ENCODE data around the gene SORCS2.

Gene SORCS2

DNA sequence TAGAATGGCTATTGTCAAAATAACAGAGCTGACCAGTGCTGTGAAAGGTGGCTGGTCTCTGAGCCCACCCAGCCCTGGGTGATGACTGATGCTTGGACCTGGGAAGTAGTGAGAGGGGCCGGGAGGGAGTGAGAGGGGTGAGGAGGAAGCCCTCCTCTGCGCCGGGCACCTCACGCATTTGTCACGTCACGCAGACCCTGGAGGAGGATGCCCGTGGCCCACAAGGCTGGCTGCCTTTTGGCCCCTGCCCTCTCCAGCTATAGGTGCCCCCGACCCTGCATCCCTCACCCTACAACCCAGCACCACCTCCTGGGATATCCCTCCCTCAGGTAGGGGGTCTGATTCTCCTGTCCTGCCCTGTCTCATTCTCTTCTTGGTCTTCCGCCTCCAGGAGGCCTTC is 539.9 kb downstream of the SORCS2 start:
- no peak for DNase-seq

GRCh38 chr4:7733201-7733600 is 540.9 kb downstream of the SORCS2 start:
- no peak for DNase-seq

DNA sequence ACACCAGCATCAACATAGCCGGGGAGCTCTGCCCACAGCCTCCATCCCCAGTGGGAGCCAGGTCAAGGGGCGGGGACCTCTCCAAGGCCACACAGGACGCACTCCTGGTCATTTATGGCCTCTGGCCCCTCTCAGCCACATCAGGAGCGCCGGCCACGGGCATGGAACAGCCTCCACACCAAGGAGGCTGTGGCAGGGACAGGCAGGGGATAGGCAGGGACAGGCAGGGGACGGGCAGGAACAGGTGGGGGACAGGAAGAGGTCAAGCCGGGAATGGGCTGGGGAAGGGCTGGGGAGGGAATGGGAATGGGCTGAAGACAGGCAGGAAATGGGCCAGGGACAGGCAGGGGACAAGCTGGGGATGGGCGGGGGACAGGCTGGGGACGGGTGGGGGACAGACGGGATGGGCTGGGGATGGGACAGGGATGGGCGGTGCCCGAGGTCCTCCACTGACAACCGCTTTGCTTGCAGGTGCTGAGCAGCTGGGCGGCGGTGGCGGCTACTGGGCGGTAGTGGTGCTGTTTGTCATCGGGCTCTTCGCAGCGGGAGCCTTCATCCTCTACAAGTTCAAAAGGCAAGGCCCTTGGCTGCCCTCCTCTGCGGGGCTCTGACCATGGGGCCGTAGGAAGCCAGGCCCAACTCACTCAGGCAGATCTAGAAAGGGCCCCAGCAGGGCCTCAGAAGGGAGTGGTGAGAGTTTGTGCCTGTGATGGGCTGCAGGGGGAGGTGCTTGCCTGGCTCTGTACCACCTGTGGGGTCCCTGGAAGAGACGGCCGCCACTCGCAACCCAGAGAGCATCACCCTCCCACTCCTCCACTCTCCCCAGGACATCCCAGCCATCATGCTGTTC is 541.7 kb downstream of the SORCS2 start:
- DNase-seq = no peak

DNA sequence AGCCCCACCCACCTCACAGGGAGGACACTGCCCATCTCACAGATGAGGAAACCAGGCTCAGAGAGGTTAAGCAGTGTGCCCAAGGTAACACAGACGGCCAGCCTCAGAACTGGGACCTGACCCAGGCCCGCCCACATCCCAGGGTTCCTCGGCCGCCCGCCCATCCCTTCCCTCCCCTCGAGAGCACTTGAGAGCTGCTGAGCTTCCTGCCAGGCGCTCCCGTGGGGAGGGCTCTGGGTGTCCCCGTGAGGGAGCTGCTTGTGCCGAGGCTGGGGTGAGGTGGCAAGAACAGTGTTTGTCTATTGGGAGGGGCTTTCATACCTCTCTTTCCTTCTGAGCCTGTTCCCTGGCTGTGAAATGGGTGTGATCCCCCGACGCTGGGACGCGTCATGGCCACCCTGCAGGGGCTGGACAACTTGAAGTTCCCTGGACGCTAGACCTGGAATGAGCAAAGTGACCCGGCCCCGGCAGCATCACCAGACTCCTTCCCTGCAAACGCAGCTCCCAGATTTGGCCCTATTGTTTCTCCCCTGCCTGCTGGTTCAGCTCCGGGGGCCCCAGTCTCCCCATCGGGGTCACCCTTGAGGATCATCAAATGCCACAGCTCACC is 542.4 kb downstream of the SORCS2 start:
- DNase-seq = no peak

GRCh38 chr4:7735395-7735794 is 543.1 kb downstream of the SORCS2 start:
- DNase-seq = no peak

DNA sequence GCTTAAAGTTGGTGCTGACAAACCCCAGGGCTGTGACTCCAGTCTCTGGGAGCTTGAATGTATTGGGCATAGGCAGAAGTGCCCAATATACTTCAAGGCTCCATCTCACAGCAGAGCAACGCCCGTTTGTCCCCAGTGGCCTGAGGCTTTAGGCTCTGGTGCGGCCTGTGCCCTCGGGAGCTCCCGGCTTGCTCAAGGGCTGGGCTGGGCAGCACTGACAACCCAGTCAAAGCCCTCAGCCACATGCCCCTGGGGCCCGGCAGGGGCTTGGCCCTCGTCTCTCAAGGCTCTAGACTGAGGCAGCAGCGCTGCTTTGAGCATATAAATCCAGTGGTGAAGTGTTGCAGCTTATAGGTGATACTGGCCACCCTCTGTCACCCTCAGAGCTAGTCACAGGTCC is 543.6 kb downstream of the SORCS2 start:
- DNase-seq = no peak

DNA sequence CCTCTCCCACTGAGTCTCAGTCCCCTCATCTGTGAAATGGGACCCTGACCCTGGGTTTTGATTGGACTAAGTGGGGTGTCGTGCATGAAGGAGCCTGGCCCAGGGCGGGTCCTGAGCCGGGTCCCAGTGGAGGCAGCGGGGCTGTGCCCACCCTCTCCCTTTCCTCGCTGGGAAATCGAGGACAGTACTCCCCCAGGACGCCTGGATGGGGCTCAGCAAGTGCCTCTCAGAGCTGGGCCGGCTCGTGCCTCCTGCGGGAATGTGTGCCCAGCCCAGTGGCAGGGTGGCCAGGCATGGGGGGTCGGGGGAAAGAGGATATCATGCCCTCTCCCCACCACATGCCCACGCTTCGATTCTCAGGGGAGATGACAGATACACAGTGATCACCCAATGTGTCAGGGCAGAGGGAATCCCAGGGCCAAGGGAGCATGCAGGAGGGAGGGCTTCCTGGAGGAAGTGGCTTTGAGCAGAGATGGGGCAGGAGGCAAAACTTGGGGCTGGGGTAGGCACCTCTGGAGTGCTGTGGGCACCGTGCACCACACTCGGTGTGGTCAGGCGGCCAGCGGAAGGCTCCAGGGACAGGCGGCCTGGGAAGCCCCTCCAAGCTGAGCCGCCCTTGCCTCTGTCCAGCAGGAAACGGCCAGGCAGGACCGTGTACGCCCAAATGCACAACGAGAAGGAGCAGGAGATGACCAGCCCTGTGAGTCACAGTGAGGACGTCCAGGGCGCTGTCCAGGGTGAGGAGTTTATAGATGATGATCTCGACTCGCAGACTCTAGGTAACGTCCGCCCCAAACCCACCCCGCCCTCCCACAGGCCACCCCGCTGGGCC is 544.3 kb downstream of the SORCS2 start:
- no peak for DNase-seq

DNA sequence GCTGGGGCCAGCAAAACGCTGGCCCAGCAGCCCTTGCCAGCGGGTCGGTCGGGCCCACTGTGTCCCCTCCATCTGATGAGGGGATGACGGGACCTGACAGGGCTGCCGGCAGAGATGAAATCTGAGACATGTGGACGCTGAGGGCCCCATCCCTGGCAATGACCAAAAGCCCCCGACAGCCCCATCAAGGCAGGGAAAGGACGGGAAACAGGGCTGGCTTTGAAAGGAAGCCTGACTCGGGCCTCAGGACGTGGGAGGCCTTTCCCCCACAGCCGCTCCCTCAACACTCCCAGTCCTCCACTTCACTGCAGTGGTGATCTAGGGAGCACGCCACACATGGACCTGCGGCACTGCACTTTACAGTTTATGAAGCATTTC is 544.9 kb downstream of the SORCS2 start:
- DNase-seq = no peak

GRCh38 chr4:7737752-7738457 is 545.6 kb downstream of the SORCS2 start:
- DNase-seq = no peak

GRCh38 chr4:7738458-7739076 is 546.2 kb downstream of the SORCS2 start:
- no peak for DNase-seq

DNA sequence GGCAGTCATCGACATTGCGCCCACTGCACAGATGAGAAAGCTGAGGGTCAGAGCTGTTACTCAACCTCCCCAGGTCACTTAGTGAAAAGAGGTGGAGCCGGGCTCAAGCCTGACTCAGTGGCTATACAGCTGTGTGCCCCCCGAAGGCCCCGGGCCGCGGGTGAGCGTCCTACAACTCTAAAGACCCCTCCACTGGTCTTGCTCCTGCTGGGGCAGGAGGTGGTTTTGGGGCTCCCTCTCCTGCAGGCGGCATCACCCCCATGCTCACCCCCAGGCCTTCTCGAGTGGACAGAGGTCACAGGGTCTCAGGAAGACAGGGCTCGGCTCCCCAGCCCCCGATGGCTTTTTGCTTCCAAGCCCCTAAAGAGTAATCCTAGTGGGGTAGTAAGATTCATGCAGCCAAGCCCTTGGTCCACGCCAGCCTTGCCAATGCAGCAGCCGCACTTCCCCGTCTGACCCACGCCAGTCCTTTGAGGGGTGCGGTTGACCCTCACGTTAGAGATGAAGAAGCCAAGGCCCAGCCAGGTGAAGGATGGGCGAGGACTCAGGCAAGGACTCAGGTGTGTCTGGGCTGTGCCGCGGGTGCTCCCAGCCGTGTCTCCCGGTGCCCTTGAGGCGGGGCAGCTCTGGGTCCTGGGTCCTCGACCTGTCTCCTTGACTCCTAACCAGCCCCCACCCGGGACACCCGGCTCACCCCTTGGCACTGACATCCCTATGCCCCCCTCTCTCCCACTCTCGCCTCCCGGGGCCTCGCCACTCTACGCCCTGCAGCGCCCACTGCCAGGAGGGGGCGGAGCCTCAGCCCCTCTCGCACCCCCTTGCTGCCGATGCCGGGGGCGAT is 547.0 kb downstream of the SORCS2 start:
- no peak for DNase-seq

DNA sequence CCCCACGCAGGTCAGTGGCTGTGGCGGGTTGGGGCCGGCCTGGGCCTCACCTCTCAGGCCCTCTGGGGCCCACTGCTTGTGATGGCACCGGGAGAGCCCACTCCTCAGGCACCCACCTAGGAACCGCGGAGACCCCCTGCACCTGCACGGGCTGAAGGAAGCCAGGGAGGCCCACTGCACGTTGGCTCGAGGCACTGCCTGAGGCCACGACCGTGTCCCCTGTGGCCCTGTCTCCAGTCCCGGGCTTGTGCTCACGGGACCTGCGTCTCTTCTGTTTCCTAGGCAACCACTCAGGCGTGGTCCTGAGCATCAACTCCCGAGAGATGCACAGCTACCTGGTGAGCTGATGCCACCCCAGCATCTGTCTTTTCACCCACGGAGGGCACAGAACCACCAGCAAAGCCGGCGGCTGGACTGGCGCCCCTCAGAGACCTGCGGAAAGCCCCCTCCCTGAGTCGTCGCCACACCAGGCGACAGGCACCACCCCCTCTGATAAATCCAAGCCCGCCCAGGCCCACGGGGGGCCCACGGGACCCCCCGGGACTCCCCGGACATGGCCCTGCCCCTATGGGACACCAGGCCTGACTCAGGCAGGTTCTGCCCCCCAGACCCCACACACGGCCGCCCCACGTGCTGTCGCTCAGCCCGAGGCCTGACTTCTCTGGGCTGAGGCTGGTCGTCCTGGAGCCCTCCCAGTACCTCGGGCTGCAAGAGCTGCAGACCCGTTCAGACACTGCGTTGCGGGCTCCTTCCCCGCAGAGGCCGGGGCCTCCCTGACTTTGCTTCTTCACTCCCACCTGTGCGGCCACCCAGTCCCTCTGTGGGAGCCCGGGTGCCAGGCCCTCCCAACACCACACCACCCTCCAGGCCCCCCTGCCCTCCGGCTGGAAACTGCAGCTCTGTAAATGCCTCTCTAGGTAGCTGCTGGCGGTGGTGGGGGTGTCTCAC is 547.9 kb downstream of the SORCS2 start:
- no peak for DNase-seq

GRCh38 chr4:7740866-7741525 is 548.7 kb downstream of the SORCS2 start:
- DNase-seq = no peak

DNA sequence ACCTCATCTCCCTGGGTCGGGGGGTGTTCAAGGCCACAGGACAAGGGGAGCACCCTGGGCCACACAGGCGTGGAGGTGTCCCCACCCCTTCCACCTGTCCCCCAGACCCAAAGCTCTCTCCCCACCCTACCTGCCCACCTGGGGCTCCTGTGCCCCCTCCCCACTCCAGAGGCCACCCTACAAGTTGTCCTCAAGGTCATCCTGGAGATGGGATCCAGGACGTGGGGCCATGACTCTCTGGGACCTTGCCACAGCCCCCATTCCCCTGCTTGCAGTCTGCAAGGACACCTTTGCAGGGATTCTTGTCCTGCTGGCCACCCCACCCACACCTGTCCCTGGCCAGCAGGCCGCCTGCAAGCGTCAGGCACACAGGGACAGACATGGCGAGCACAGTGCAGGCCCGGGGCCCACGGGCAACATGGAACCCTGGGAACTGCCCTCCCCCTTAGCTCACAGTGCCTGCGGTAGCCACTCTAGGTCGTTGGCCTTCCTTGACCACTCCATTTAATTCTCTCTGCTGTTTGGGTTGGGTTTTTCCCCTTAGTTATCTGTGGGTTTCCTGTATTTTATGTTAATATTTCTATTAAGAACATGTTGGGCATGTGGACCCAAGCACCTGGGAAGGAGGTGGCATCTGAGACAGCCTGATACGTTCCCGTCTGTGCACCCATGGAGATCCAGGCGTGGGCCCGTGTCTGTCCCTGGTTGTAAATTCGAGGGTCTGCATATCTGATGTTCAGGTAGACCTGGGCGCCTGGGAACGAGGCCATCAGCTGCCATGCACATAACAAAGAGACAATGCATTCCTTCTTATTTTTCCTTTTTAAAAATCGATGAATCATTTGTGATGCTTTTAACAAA is 549.8 kb downstream of the SORCS2 start:
- no peak for DNase-seq

DNA sequence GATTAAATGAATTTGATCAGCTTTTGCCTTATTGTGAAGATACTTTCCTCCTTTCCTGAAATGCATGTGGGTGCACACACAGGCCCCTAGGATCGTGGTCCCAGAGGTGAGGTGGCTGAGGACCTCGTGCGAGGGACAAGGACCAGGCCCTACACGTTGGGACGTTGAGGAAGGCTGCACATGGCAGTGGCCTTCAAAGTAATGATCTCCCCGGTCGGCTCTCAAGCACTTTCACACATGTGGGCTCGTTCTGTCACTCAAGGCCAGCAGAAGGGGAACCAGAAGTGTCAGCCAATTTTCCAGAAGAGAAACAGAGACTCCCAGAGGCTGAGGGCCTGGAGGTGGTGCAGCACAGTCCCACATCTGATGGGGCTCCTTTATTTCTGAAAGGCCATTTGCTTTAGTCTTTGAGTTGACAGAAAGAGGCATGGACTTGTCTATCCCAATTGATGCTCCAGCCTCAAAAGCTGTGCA is 550.5 kb downstream of the SORCS2 start:
- DNase-seq = peak; percentile 40 to 51 (median 49)

GRCh38 chr4:7744142-7744804 is 551.9 kb downstream of the SORCS2 start:
- peak; percentile 74 to 79 (median 77) for DNase-seq

- peak; percentile 77 to 79 (median 78) for DNase-seq
These were observed 553.1 kb downstream of the SORCS2 start for GRCh38 chr4:7745301-7745885.

Measured in suppressor macrophage treated with lipopolysaccharide for 1 hour (primary cell).